AG09319 (cell line): ENCODE measurements around the gene BPNT1.
"Not testable (repeated sequence)": the region's sequence is repeated elsewhere in the genome, so short reads cannot be mapped to it uniquely, and the experiment has no call there.

Experiments
- DNase-seq: peaks from one replicate; pipeline ENCODE4 v3.0.0-alpha.2; 2010; ENCODE audit warnings: low read depth; ENCODE audit errors: extremely low read depth
- CTCF ChIP-seq: IDR thresholded peaks from 2 replicates; pipeline ENCODE4 v1.5.1; 2011; ENCODE audit warnings: low read depth, mild to moderate bottlenecking, inconsistent platforms, low read length, moderate library complexity

BPNT1 gene

GRCh38 chr1:220123889-220124288 lies 34.3 kb upstream of the BPNT1 start:
- TF ChIP-seq CTCF: peak; percentile 20
- DNase-seq: no peak

- no peak for DNase-seq
- no peak for TF ChIP-seq CTCF
These were observed 33.5 kb upstream of the BPNT1 start for GRCh38 chr1:220123066-220123465.

GRCh38 chr1:220121791-220122530 lies 32.4 kb upstream of the BPNT1 start:
- no peak for TF ChIP-seq CTCF
- no peak for DNase-seq

GRCh38 chr1:220119043-220119512 lies 29.5 kb upstream of the BPNT1 start:
- TF ChIP-seq CTCF: no peak

GRCh38 chr1:220113136-220113695 lies 23.6 kb upstream of the BPNT1 start:
- peak; percentile 39 for TF ChIP-seq CTCF
- DNase-seq: no peak

More at GRCh38 chr1:220119043-220119512, 29.5 kb upstream of the BPNT1 start:
- no peak for DNase-seq

- not testable (repeated sequence) for DNase-seq
These were observed 23.0 kb upstream of the BPNT1 start for GRCh38 chr1:220112600-220112999.

- not testable (repeated sequence) for DNase-seq
These were observed 20.9 kb upstream of the BPNT1 start for GRCh38 chr1:220110473-220110872.

GRCh38 chr1:220099826-220100225 lies 10.2 kb upstream of the BPNT1 start:
- TF ChIP-seq CTCF: no peak
- no peak for DNase-seq
